GF-D8 (cell line): ENCODE data around the gene ITFG1.
"Not testable (repeated sequence)": the region's sequence is repeated elsewhere in the genome, so short reads cannot be mapped to it uniquely, and the experiment has no call there.

Experiments used
- DNase-seq: peaks from one replicate; lab custom pipeline; 2025; lab: John Stamatoyannopoulos, UW

ITFG1 gene

GRCh38 chr16:47241061-47241460 lies 219.8 kb downstream of the ITFG1 start:
- DNase-seq = no peak

- no peak for DNase-seq
Measured at GRCh38 chr16:47236716-47237115, 224.1 kb downstream of the ITFG1 start.

- DNase-seq = no peak
Measured at GRCh38 chr16:47230296-47230695, 230.6 kb downstream of the ITFG1 start.

GRCh38 chr16:47229053-47230050 lies 231.5 kb downstream of the ITFG1 start:
- no peak for DNase-seq

GRCh38 chr16:47228241-47228640 lies 232.6 kb downstream of the ITFG1 start:
- DNase-seq = no peak

- DNase-seq = no peak
Measured at GRCh38 chr16:47213761-47214440, 247.0 kb downstream of the ITFG1 start.

GRCh38 chr16:47211218-47211617 lies 249.6 kb downstream of the ITFG1 start:
- DNase-seq = no peak

GRCh38 chr16:47204736-47205504 lies 255.9 kb downstream of the ITFG1 start:
- no peak for DNase-seq

GRCh38 chr16:47203433-47203832 lies 257.4 kb downstream of the ITFG1 start:
- DNase-seq = not testable (repeated sequence)

GRCh38 chr16:47198180-47198575 lies 262.7 kb downstream of the ITFG1 start:
- DNase-seq = no peak

- DNase-seq = no peak
Measured at GRCh38 chr16:47197536-47198179, 263.2 kb downstream of the ITFG1 start.

GRCh38 chr16:47196457-47196856 lies 264.4 kb downstream of the ITFG1 start:
- no peak for DNase-seq

- no peak for DNase-seq
Measured at GRCh38 chr16:47182318-47182717, 278.5 kb downstream of the ITFG1 start.

GRCh38 chr16:47181066-47181465 lies 279.8 kb downstream of the ITFG1 start:
- not testable (repeated sequence) for DNase-seq

GRCh38 chr16:47180073-47180472 lies 280.8 kb downstream of the ITFG1 start:
- DNase-seq = no peak

GRCh38 chr16:47175152-47175551 lies 285.7 kb downstream of the ITFG1 start:
- no peak for DNase-seq

- no peak for DNase-seq
Measured at GRCh38 chr16:47162670-47163420, 298.0 kb downstream of the ITFG1 start.

- DNase-seq = no peak
Measured at GRCh38 chr16:47161464-47161863, 299.4 kb downstream of the ITFG1 start.

- no peak for DNase-seq
Measured at GRCh38 chr16:47160422-47160821, 300.4 kb downstream of the ITFG1 start.

GRCh38 chr16:47158992-47159391 lies 301.9 kb downstream of the ITFG1 start:
- no peak for DNase-seq

GRCh38 chr16:47156680-47157215 lies 304.1 kb downstream of the ITFG1 start:
- no peak for DNase-seq
